AG04450 (cell line): ENCODE results near the gene PRM1. TPM values are rescaled to one million over a fixed set of nuclear protein-coding genes. Genes with fewer than 3 reads are reported as not detected.

ENCODE experiments used
- CTCF ChIA-PET: fragments of 300-600, 350-600 bp; formaldehyde crosslinking; extraction: SDS; loops from one replicate; lab custom pipeline; 2022; ENCODE audit warnings: antibody characterized with exemption, inconsistent platforms; lab: Charles Lee
- POLR2A ChIA-PET: fragments of 350-600 bp; formaldehyde crosslinking; extraction: SDS; loops from one replicate; lab custom pipeline; 2021; ENCODE audit warnings: antibody characterized with exemption, inconsistent platforms; lab: Yijun Ruan, JAX
- DNase-seq: peaks from one replicate; pipeline ENCODE4 v3.0.0-alpha.2; 2011; ENCODE audit warnings: low read depth, low spot score
- H3K27ac ChIP-seq: one replicate; pipeline ENCODE4 v1.5.1; 2012; ENCODE audit warnings: low read depth, low read length, control low read depth
- H3K27me3 ChIP-seq: one replicate; pipeline ENCODE4 v1.6.0; 2012; ENCODE audit warnings: low read length; ENCODE audit not compliant: control insufficient read depth, insufficient read depth
- H3K4me3 ChIP-seq: 2 replicates; pipeline ENCODE4 v1.5.1; 2011; ENCODE audit warnings: mild to moderate bottlenecking, low read depth, low read length, control low read depth
- H3K9me3 ChIP-seq: 2 replicates; pipeline ENCODE4 v1.5.1; 2012; ENCODE audit warnings: low read length; ENCODE audit not compliant: control insufficient read depth, insufficient read depth
- polyA plus RNA-seq: library from polyadenylated mRNA; depleted of rRNA; stranded (reverse); fragments of >200 nt; gene quantifications from 2 replicates; pipeline ENCODE4 v1.2.3, GENCODE V29; 2011
- TF ChIP-seq, protein P1 (sequence below): IDR thresholded peaks from 2 replicates; pipeline ENCODE4 v1.5.1; 2011; ENCODE audit warnings: low read depth, low read length, control low read depth, inconsistent platforms

PRM1 gene
- polyA plus RNA-seq, 1 experiment = not detected

DNA sequence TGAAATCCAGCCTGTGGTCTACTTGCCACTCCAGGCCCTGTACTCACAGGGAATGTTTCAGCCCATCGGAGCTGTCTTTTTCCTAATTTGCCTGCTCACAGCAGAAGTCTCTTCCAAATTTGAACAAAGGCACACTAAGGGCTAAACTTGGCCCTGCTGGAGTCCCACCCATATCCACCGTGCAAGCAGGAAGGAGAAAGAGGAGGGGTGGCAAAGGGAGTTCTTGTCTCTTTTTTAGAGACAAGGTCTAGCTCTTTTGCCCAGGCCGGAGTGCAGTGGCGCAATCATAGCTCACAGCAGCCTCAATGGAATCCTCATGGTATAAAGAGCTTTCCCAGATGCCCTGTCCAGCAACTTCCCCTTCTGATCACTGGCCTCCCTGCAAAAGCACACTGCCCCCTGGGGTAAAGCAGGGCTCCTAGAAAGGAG lies 2.7 kb upstream of the PRM1 start:
- POLR2A ChIA-PET = interaction anchor here (0.5 to 0.9 kb wide), 2 partner anchors 9 to 28 kb away, joined by 3 to 4 read pairs; partner anchors contain the start of gene SOCS1
- no peak overlapping the region for H3K27ac ChIP-seq
- CTCF ChIA-PET = no interaction called here
- no peak for DNase-seq
- TF ChIP-seq, protein P1, sequence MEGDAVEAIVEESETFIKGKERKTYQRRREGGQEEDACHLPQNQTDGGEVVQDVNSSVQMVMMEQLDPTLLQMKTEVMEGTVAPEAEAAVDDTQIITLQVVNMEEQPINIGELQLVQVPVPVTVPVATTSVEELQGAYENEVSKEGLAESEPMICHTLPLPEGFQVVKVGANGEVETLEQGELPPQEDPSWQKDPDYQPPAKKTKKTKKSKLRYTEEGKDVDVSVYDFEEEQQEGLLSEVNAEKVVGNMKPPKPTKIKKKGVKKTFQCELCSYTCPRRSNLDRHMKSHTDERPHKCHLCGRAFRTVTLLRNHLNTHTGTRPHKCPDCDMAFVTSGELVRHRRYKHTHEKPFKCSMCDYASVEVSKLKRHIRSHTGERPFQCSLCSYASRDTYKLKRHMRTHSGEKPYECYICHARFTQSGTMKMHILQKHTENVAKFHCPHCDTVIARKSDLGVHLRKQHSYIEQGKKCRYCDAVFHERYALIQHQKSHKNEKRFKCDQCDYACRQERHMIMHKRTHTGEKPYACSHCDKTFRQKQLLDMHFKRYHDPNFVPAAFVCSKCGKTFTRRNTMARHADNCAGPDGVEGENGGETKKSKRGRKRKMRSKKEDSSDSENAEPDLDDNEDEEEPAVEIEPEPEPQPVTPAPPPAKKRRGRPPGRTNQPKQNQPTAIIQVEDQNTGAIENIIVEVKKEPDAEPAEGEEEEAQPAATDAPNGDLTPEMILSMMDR = peak; percentile 22; the same call in 1 of the 2 replicates
- H3K4me3 ChIP-seq = no peak overlapping the region
- no peaks in the 10 kb centered on the region for H3K9me3 ChIP-seq
- peaks cover 6% of the 10 kb centered on the region for H3K27me3 ChIP-seq

DNA sequence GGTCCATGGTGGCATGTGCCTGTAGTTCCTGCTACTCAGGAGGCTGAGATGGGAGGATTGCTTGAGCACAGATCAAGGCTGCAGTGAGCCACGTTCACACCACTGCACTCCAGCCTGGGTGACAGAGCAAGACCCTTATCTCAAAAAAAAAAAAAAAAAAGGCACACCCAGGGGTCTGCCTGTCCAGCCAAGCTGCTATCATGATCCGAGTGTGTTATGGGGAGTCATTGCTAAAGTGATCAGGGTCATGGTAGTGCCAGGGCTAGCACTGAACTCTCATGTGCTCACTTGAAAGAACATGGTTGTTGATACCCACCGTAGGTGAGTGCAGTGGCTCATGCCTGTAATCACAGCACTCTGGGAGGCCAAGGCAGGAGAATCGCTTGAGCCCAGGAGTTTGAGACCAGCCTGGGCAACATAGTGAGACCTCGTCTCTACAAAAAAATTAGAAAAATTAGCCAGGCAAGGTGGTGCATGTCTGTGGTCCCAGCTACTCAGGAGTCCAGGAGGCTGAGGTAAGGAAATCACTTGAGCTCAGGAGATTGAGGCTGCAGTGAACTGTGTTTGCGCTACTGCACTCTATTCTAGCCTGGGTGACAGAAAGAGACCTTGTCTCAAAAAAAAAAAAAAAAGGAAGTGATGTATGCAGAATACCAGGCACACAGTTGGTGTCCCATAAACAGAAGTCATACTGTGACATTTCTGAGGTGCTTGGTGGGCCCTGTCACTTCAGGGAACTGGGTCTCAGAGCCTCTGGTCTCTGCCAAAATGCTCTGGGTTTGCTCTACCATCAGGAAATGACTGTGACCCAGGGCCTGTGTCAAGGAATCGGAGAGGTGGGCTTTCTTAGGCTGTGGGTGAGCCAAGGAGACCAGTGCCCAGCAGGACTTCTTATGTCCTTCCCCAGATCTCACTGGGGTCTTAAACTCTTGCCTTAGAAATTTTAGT lies 2.2 kb downstream of the PRM1 start:
- POLR2A ChIA-PET = interaction anchor here (0.6 kb wide), 1 partner anchor 70 kb away, joined by 3 read pairs; no protein-coding TSS in a partner anchor
- Histone ChIP-seq H3K27ac (no peak overlapping the region), H3K27me3 (peaks cover 16% of the 10 kb centered on the region), H3K4me3 (no peak overlapping the region), H3K9me3 (peaks cover 3% of the 10 kb centered on the region; the same call in 1 of the 2 replicates)
- DNase-seq = no peak
- TF ChIP-seq, protein P1 = no peak
- CTCF ChIA-PET = no interaction called here

DNA sequence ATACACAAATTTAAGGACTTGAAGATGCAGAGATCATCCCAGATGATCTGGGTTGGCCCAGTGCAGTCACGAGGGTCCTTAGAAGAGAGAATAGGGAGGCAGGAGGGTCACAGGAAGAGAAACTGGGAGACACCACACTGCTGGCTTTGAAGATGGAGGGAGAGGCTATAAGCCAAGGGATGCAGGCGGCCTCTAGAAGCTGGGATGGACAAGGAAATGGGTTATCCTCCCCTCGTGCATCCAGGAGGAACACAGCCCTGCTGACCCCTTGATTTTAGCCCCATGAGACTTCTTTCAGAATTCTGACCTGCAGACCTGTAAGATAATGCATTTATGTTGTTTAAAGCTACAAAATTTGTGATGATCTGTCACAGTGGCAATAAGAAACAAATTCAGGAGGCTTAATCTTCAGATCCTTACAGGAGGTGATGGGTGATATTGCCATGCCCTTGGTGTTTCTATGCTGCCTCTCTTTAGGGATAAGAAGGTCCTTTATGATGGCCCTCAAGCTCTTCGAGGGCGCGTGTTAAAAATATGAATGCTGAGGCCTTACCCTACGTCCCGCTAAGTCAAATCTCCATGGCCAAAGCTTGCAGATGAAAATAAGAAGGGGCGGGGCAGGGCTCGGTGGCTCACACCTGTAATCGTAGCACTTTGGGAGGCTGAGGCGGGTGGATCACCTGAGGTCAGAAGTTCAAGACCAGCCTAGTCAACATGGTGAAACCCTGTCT lies 3.4 kb downstream of the PRM1 start:
- TF ChIP-seq, protein P1 = no peak
- CTCF ChIA-PET = no interaction called here
- H3K9me3 ChIP-seq = peaks cover 3% of the 10 kb centered on the region; the same call in 1 of the 2 replicates
- no peak for DNase-seq
- POLR2A ChIA-PET = no interaction called here
- no peak overlapping the region for H3K27ac ChIP-seq
- no peak overlapping the region for H3K4me3 ChIP-seq
- peaks cover 12% of the 10 kb centered on the region for H3K27me3 ChIP-seq

DNA sequence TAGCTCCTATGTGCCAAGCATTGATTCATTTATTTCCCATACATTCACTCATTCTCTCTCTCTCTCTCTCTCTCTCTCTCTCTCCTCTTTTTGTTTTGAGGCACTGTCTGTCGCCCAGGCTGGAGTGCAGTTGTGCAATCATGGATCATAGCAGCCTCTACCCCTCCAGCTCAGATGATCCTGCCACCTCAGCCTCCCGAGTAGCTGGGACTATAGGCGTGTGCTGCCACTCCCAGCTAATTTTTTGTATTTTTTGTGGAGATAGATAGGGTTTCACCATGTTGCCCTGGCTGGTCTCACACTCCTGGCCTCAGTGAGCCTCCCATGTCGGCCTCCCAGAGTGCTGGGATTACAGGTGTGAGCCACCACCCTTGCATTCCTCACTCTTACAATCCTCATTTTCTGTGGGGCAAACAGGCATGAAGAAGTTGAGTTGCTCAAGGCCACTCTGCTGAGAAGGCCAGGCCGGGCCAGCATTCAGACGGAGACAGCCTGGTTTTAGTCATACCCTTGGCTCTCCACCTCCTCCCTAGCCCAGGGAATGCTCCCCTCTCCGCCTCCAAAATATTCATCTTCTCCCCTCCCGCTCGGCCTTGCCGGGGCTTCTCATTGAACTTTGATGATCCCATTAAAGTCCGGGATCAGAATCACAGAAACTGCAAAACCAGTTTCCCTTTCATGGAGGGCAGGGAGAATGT lies 4.1 kb downstream of the PRM1 start:
- CTCF ChIA-PET = no interaction called here
- no peak for DNase-seq
- H3K27me3 ChIP-seq = peaks cover 12% of the 10 kb centered on the region

More for the DNA sequence above, 4.1 kb downstream of the PRM1 start:
- TF ChIP-seq, protein P1 = no peak
- POLR2A ChIA-PET = no interaction called here
- H3K4me3 ChIP-seq = no peak overlapping the region
- peaks cover 3% of the 10 kb centered on the region; the same call in 1 of the 2 replicates for H3K9me3 ChIP-seq
- no peak overlapping the region for H3K27ac ChIP-seq
